Colonic mucosa (tissue), 4 donors: ENCODE results near the gene TRIO. TPM values are rescaled to one million over a fixed set of nuclear protein-coding genes. Genes with fewer than 3 reads are reported as not detected.

Source experiments
- DNase-seq: peaks from one replicate; pipeline ENCODE4 v3.0.0-alpha.2; 2020
- H3K27ac ChIP-seq: fragments of 200-600 bp; one replicate; pipeline ENCODE4 v1.8.0; 2021
- H3K27me3 ChIP-seq: fragments of 200-600 bp; one replicate; pipeline ENCODE4 v1.8.0; 2021
- H3K36me3 ChIP-seq: fragments of 200-600 bp; one replicate; pipeline ENCODE4 v1.8.0; 2021
- H3K4me1 ChIP-seq: fragments of 200-600 bp; one replicate; pipeline ENCODE4 v1.8.0; 2021; ENCODE audit warnings: mild to moderate bottlenecking
- H3K4me3 ChIP-seq: fragments of 200-600 bp; one replicate; pipeline ENCODE4 v1.8.0; 2021
- H3K9ac ChIP-seq, 2 donors: one replicate each; pipeline ENCODE4 v1.7.0; 2013; ENCODE audit warnings: control low read depth in 2 of 2, low read depth in 2 of 2, low read length in 2 of 2
- H3K9me3 ChIP-seq: fragments of 200-600 bp; one replicate; pipeline ENCODE4 v1.8.0; 2021
- CTCF ChIP-seq: fragments of 200-600 bp; IDR thresholded peaks from one replicate; pipeline ENCODE4 v1.8.0; 2022; ENCODE audit warnings: antibody characterized with exemption, mild to moderate bottlenecking
- intact Hi-C: fragments of 100-400 bp; cut with DNase I; formaldehyde crosslinking; loops from one replicate; pipeline ENCODE4 v1.14.1; 2022
- total RNA-seq, 2 donors: library from RNA; stranded (reverse); fragmentation: NEBNext Ultra II Directional in 1 of 2; extraction: Animal tissue kit (Norgen Biotek cat#: 25700) in 1 of 2; gene quantifications; one replicate each; pipeline ENCODE4 v1.2.1, GENCODE V29; 2021
- donor health status: healthy.
- donor health status: DM: no; HTN: no; CAD: no.
- donor health status: DM: no; HTN: no; CAD: no.

TRIO gene
- total RNA-seq, 2 donors from 2014 or later: 134 to 138 TPM

GRCh38 chr5:14231890-14232289, 88.7 kb downstream of the TRIO start:
- no peak for DNase-seq
- no peaks in the 10 kb centered on the region for H3K27me3 ChIP-seq
- no peaks in the 10 kb centered on the region for H3K4me1 ChIP-seq
- no peaks in the 10 kb centered on the region for H3K36me3 ChIP-seq
- H3K27ac ChIP-seq: no peak overlapping the region
- TF ChIP-seq CTCF: no peak
- no peak overlapping the region for H3K9ac ChIP-seq
- H3K9me3 ChIP-seq: no peaks in the 10 kb centered on the region
- intact Hi-C loops: no loop called here
- H3K4me3 ChIP-seq: no peak overlapping the region

GRCh38 chr5:14234204-14234603, 91.1 kb downstream of the TRIO start:
- intact Hi-C loops: no loop called here
- Histone ChIP-seq H3K27me3 (no peaks in the 10 kb centered on the region), H3K36me3 (no peaks in the 10 kb centered on the region), H3K27ac (no peak overlapping the region), H3K4me1 (no peaks in the 10 kb centered on the region), H3K9ac (no peak overlapping the region), H3K9me3 (no peaks in the 10 kb centered on the region), H3K4me3 (no peak overlapping the region)
- no peak for DNase-seq
- no peak for TF ChIP-seq CTCF

DNA sequence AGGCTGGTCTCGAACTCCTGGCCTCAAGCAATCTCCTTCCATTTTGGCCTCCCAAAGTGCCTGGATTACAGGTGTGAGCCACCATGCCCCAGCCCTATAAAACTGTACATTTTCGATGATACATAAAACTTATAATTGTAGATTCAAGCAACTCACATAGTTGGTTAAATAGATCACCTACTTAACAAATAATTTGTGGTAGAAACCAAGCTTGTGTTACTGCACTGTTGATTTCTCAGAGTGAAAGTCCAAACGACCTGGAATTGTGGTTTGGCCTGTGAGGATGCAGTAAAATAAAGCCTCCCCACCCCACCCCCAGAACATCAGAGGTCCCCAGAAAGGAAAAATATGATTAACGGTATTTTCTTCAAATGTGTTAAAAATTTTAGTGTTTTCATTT, 92.7 kb downstream of the TRIO start:
- no peak for DNase-seq
- intact Hi-C loops: no loop called here
- Histone ChIP-seq H3K4me3 (no peak overlapping the region), H3K36me3 (no peaks in the 10 kb centered on the region), H3K4me1 (no peaks in the 10 kb centered on the region), H3K9me3 (no peaks in the 10 kb centered on the region), H3K27ac (no peak overlapping the region), H3K9ac (no peak overlapping the region), H3K27me3 (no peaks in the 10 kb centered on the region)
- no peak for TF ChIP-seq CTCF

DNA sequence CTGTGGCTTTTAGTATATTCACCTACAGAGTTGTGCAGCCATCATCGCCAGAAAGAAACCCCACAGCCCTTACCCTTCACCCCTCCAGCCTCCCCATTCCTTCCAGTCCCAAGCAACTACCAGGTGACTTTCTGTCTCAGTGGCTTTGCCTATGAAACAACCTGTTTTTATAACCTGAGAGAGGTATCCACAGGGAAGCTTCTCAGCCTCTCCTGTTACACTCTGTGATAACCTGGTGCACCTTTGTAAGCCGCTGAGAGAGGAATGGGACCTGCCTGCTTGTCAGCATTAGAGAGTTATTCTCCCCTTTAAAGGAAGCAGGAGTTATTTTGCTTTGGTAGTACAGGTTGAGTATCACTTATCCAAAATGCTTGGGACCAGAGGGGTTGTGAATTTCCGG, 93.6 kb downstream of the TRIO start:
- Histone ChIP-seq H3K9me3 (no peaks in the 10 kb centered on the region), H3K36me3 (no peaks in the 10 kb centered on the region), H3K9ac (no peak overlapping the region), H3K4me3 (no peak overlapping the region), H3K27ac (no peak overlapping the region), H3K27me3 (no peaks in the 10 kb centered on the region), H3K4me1 (no peaks in the 10 kb centered on the region)
- intact Hi-C loops: no loop called here
- TF ChIP-seq CTCF: no peak
- no peak for DNase-seq

DNA sequence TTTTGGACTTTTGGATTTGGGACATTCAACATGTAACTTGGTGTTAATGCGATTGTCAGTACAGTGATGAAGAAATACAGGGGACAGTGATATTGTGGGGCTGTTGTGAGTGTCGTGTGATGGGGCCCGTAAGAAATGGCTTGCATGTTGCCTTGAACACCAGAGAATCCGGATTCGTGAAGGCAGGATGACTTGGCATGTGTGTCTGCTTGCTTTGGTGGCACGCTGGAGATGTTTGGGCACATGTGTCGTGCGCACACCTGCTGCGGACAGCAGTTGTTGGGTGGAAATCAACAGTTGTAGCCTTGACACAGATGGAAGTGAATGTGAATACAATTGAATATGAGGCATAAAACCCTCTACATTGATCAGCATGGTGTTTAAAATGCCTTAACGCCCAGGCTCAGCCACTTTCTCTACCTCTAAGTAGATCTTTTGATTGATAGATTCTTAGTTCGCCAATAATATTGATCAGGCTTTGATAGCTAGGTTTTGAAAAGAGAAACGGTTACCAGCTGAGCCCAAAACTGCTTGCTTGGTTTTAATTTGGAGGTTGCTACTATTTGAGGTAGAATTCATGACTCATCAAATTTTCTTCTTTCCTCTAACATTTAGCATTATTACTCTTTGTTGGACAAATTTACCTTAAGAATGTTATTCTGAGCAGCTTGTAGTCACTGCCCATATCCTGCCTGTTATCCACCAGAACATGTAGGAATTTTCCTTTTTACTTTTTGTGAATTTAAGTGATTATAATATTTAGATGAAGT, 94.4 kb downstream of the TRIO start:
- no peak overlapping the region for H3K9ac ChIP-seq
- intact Hi-C loops: no loop called here
- TF ChIP-seq CTCF: no peak
- H3K36me3 ChIP-seq: no peaks in the 10 kb centered on the region
- H3K9me3 ChIP-seq: no peaks in the 10 kb centered on the region
- no peaks in the 10 kb centered on the region for H3K27me3 ChIP-seq
- H3K4me1 ChIP-seq: no peaks in the 10 kb centered on the region
- H3K27ac ChIP-seq: no peak overlapping the region
- no peak overlapping the region for H3K4me3 ChIP-seq
- no peak for DNase-seq
